Measurements from ENCODE around the gene ADM2.

Gene ADM2

GRCh38 chr22:50535113-50535512 is 53.8 kb downstream of the ADM2 start:
- Histone ChIP-seq H3K79me1 (replicated peaks; ENCODE audit: low read length, poor library complexity, severe bottlenecking) (peaks cover 2% of the 10 kb centered on the region), H3K4me2 (ENCODE audit: low read length, poor library complexity, severe bottlenecking) (no peak overlapping the region), H3K9ac (ENCODE audit: low read length) (no peak overlapping the region), H2BK15ac (ENCODE audit: low read depth, poor library complexity, severe bottlenecking) (no peak overlapping the region), H4K8ac (ENCODE audit: low read length) (no peak overlapping the region), H3K27me3 (ENCODE audit: control insufficient read depth in 1 of 2, insufficient read depth in 1 of 2, low read length in 2 of 2) (peaks cover 0 to 22% of the 10 kb centered on the region in 2 experiments), H2AK5ac (ENCODE audit: low read length, severe bottlenecking) (no peak overlapping the region), H3K14ac (ENCODE audit: low read length in 2 of 2) (no peak overlapping the region), H3K4me1 (ENCODE audit: control insufficient read depth, insufficient read depth, low read depth, low read length) (peaks cover 27% of the 10 kb centered on the region), H3K9me3 (ENCODE audit: control insufficient read depth, low read length) (no peaks in the 10 kb centered on the region), H3K27ac (ENCODE audit: low read length, poor library complexity, severe bottlenecking) (no peak overlapping the region), H3K36me3 (ENCODE audit: control insufficient read depth in 1 of 2, insufficient read depth in 2 of 2, low read depth in 1 of 2, low read length in 2 of 2) (peaks cover 0 to 3% of the 10 kb centered on the region in 2 experiments), H2BK120ac (ENCODE audit: low read depth, low read length) (no peak overlapping the region), H2AFZ (ENCODE audit: low read depth, low read length) (no peak overlapping the region), H3K18ac (ENCODE audit: low read depth in 1 of 2, low read length in 2 of 2) (no peak overlapping the region), H3K4me3 (ENCODE audit: insufficient read depth in 1 of 2, low read depth in 1 of 2, low read length in 2 of 2) (no peak overlapping the region), H3K4ac (ENCODE audit: low read depth in 1 of 2, low read length in 2 of 2) (no peak overlapping the region), H3K23ac (ENCODE audit: low read length in 2 of 2) (no peak overlapping the region), H2BK5ac (ENCODE audit: low read depth, low read length, poor library complexity, severe bottlenecking) (no peak overlapping the region), H4K91ac (ENCODE audit: low read length) (no peak overlapping the region), H2BK12ac (ENCODE audit: low read length in 2 of 2) (peak overlapping the region in 1 of 2 experiments; percentile 63)
- DNase-seq = no peak
- WGBS = 97% methylated on average over 5 of the region's 8 CpGs

Measured in mesenchymal stem cell (in vitro differentiated cells and primary cell).